SK-MEL-5 (cell line): Measurements from ENCODE around the gene NBEAL2. TPM values are rescaled to one million over a fixed set of nuclear protein-coding genes. Genes with fewer than 3 reads are reported as not detected.
"Not testable (repeated sequence)": the region's sequence is repeated elsewhere in the genome, so short reads cannot be mapped to it uniquely, and the experiment has no call there.

Source experiments
- DNase-seq: peaks from one replicate; pipeline ENCODE4 v3.0.0-alpha.2; 2016; ENCODE audit warnings: low read depth, low spot score
- in situ Hi-C: cut with HindIII; loops from 2 replicates; pipeline ENCODE4 v1.10.0; 2016; ENCODE audit warnings: low sequenced_read_pairs, high pct_unique_total_duplicates, low pct_unique_long_range_greater_than_20kb
- small RNA-seq, 2 experiments: library from RNA; depleted of rRNA; stranded (forward); fragments of <200 nt; gene quantifications; one replicate each; pipeline ENCODE3, GENCODE V24; 2014
- total RNA-seq: library from RNA; depleted of rRNA; stranded (reverse); fragments of >200 nt; shearing (Covaris generic); gene quantifications from 2 replicates; pipeline ENCODE4 v1.2.3, GENCODE V29; 2014; rRNA removed

NBEAL2 gene
- total RNA-seq, 1 experiment from 2014 or later = 6.1 TPM

- no peak for DNase-seq
- in situ Hi-C loops = no loop called here
These were observed 56.7 kb downstream of the NBEAL2 start for GRCh38 chr3:47036145-47036544.

- in situ Hi-C loops, DNase-seq: not testable (repeated sequence)
These were observed 57.8 kb downstream of the NBEAL2 start for GRCh38 chr3:47037302-47037701.

- no peak for DNase-seq
- in situ Hi-C loops = no loop called here
These were observed 61.6 kb downstream of the NBEAL2 start for GRCh38 chr3:47041114-47041513.

- DNase-seq = no peak
- in situ Hi-C loops = no loop called here
These were observed 62.8 kb downstream of the NBEAL2 start for GRCh38 chr3:47042231-47042791.

GRCh38 chr3:47047069-47047468 lies 67.6 kb downstream of the NBEAL2 start:
- no peak for DNase-seq
- in situ Hi-C loops = no loop called here

- in situ Hi-C loops = no loop called here
- no peak for DNase-seq
These were observed 68.2 kb downstream of the NBEAL2 start for GRCh38 chr3:47047673-47048072.

- in situ Hi-C loops = no loop called here
- no peak for DNase-seq
These were observed 74.9 kb downstream of the NBEAL2 start for GRCh38 chr3:47054412-47054811.

GRCh38 chr3:47056705-47057104 lies 77.2 kb downstream of the NBEAL2 start:
- DNase-seq = no peak
- in situ Hi-C loops = no loop called here

GRCh38 chr3:47057212-47057671 lies 77.8 kb downstream of the NBEAL2 start:
- in situ Hi-C loops = no loop called here
- DNase-seq = no peak

Small RNA genes within 50 kb of the gene (small RNA-seq; reads per million reads assigned to genes)
- gene MRPL57P3 = 0 reads per million in 2 experiments

Other genes starting within 250 kb of the NBEAL2 start
- gene MYL3, start 116.2 kb upstream of the NBEAL2 start, total RNA-seq = not detected in 2 replicates
- 0.48 TPM in 1 of 2 replicates, not detected in the other for gene PTH1R, start 101.9 kb upstream of the NBEAL2 start, total RNA-seq
- 21.5 and 24.6 TPM in 2 replicates for gene CCDC12, start 2.9 kb upstream of the NBEAL2 start, total RNA-seq
- 17.1 and 17.5 TPM in 2 replicates for gene SETD2, start 184.4 kb downstream of the NBEAL2 start, total RNA-seq